ENCODE data around the gene CRACR2A.

Gene CRACR2A

GRCh38 chr12:3684449-3685051 lies 68.4 kb downstream of the CRACR2A start:
- TF ChIP-seq, protein P1, sequence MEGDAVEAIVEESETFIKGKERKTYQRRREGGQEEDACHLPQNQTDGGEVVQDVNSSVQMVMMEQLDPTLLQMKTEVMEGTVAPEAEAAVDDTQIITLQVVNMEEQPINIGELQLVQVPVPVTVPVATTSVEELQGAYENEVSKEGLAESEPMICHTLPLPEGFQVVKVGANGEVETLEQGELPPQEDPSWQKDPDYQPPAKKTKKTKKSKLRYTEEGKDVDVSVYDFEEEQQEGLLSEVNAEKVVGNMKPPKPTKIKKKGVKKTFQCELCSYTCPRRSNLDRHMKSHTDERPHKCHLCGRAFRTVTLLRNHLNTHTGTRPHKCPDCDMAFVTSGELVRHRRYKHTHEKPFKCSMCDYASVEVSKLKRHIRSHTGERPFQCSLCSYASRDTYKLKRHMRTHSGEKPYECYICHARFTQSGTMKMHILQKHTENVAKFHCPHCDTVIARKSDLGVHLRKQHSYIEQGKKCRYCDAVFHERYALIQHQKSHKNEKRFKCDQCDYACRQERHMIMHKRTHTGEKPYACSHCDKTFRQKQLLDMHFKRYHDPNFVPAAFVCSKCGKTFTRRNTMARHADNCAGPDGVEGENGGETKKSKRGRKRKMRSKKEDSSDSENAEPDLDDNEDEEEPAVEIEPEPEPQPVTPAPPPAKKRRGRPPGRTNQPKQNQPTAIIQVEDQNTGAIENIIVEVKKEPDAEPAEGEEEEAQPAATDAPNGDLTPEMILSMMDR (IDR thresholded peaks at IDR 0.05; ENCODE audit: low read depth, low read length), result no peak
- no peaks in the 10 kb centered on the region for H3K4me1 ChIP-seq
- H3K9me3 ChIP-seq, result no peaks in the 10 kb centered on the region
- no peak for DNase-seq
- no peak overlapping the region for H3K4me3 ChIP-seq (ENCODE audit: low read depth, low read length)
- H3K36me3 ChIP-seq, result no peaks in the 10 kb centered on the region
- H3K27me3 ChIP-seq, result no peaks in the 10 kb centered on the region

- H3K27me3 ChIP-seq, result no peaks in the 10 kb centered on the region
- H3K4me1 ChIP-seq, result no peaks in the 10 kb centered on the region
- no peak overlapping the region for H3K4me3 ChIP-seq (ENCODE audit: low read depth, low read length)
- no peaks in the 10 kb centered on the region for H3K9me3 ChIP-seq
- DNase-seq, result no peak
- H3K36me3 ChIP-seq, result no peaks in the 10 kb centered on the region
- TF ChIP-seq, protein P1 (IDR thresholded peaks at IDR 0.05; ENCODE audit: low read depth, low read length), result no peak
Observed at GRCh38 chr12:3683670-3684069, 69.2 kb downstream of the CRACR2A start.

GRCh38 chr12:3681595-3682061 lies 71.3 kb downstream of the CRACR2A start:
- no peaks in the 10 kb centered on the region for H3K9me3 ChIP-seq
- TF ChIP-seq, protein P1 (IDR thresholded peaks at IDR 0.05; ENCODE audit: low read depth, low read length), result no peak
- DNase-seq, result no peak
- H3K36me3 ChIP-seq, result no peaks in the 10 kb centered on the region
- H3K4me1 ChIP-seq, result no peaks in the 10 kb centered on the region
- no peak overlapping the region for H3K4me3 ChIP-seq (ENCODE audit: low read depth, low read length)
- no peaks in the 10 kb centered on the region for H3K27me3 ChIP-seq

- no peaks in the 10 kb centered on the region for H3K36me3 ChIP-seq
- H3K27me3 ChIP-seq, result no peaks in the 10 kb centered on the region
- no peaks in the 10 kb centered on the region for H3K9me3 ChIP-seq
- H3K4me3 ChIP-seq (ENCODE audit: low read depth, low read length), result no peak overlapping the region
- H3K4me1 ChIP-seq, result no peaks in the 10 kb centered on the region
- DNase-seq, result no peak
- TF ChIP-seq, protein P1 (IDR thresholded peaks at IDR 0.05; ENCODE audit: low read depth, low read length), result no peak
Observed at GRCh38 chr12:3680919-3681594, 71.9 kb downstream of the CRACR2A start.

DNA sequence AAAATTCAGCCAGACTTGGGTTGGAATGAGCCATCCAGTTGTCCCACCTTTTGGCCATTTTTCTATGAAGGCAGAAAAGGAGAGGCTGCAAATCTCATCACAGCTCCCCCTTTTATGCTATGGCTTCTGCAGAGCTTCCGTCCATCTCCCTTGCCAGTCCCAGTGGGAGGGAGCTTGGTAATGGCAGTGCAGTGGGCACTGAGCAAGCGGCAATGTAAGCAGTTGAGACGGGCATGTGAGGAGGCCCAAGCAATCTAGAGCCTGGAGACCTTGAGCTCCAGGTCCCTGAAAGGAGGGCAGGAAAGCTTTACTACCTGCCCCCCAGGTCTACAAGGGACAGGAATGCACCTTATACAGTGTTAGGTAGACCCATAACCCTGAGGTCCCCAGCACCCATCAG lies 73.1 kb downstream of the CRACR2A start:
- Histone ChIP-seq H3K4me1 (no peaks in the 10 kb centered on the region), H3K9me3 (no peaks in the 10 kb centered on the region), H3K36me3 (no peaks in the 10 kb centered on the region), H3K4me3 (ENCODE audit: low read depth, low read length) (no peak overlapping the region), H3K27me3 (no peaks in the 10 kb centered on the region)
- TF ChIP-seq, protein P1 (IDR thresholded peaks at IDR 0.05; ENCODE audit: low read depth, low read length), result no peak
- no peak for DNase-seq

DNA sequence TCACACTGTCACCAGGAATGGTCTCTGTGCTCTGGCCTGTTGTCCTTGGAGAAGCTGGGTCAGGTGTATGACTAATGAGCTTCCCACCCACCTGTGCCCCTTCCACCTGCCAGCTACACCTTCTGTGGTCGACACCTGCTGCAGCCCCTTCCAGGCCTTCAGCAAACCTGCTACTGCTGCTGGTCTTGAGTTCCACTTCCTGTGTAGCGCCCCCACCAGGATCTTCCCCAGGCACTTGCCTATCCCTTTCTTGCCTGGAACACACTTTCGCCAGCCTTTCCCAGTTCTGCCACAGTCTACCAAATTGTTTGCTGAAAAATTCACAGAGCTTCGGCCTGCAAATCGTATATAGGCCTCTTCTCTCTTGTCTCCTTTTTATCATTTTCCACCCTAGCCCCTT lies 75.3 kb downstream of the CRACR2A start:
- Histone ChIP-seq H3K4me3 (ENCODE audit: low read depth, low read length) (no peak overlapping the region), H3K4me1 (no peaks in the 10 kb centered on the region), H3K36me3 (no peaks in the 10 kb centered on the region), H3K9me3 (no peaks in the 10 kb centered on the region), H3K27me3 (no peaks in the 10 kb centered on the region)
- TF ChIP-seq, protein P1 (IDR thresholded peaks at IDR 0.05; ENCODE audit: low read depth, low read length), result no peak
- DNase-seq, result no peak

All from BE2C (cell line).